Tibial artery (tissue), 4 donors: Measurements from ENCODE around the gene RAE1.

Experiments
- DNase-seq, 2 donors: peaks; one replicate each; pipeline ENCODE4 v3.0.0-alpha.2; 2019
- H3K27ac ChIP-seq, 2 donors: fragments of 200-600 bp; sonication (generic) in 1 of 2; 1 replicate in 1 of 2; 2 replicates in 1 of 2; pipeline ENCODE4 v1.5.1; 2018 to 2019; ENCODE audit warnings: mild to moderate bottlenecking in 1 of 2
- H3K27me3 ChIP-seq, 2 donors: fragments of 200-600 bp; sonication (generic) in 1 of 2; one replicate each; pipeline versions ENCODE4 v1.5.1 to v1.6.0; 2016 to 2019
- H3K36me3 ChIP-seq, 3 donors: fragments of 200-600 bp; sonication (generic) in 2 of 3; one replicate each; pipeline ENCODE4 v1.5.1; 2016 to 2019; ENCODE audit warnings: mild to moderate bottlenecking in 2 of 3
- H3K4me1 ChIP-seq, 4 donors: fragments of 200-600 bp; sonication (generic) in 2 of 4; 1 replicate in 3 of 4; 2 replicates in 1 of 4; pipeline ENCODE4 v1.5.1; 2016 to 2019
- H3K4me3 ChIP-seq, 2 donors: fragments of 200-600 bp; sonication (generic) in 1 of 2; 1 replicate in 1 of 2; 2 replicates in 1 of 2; pipeline ENCODE4 v1.5.1; 2018 to 2019; ENCODE audit warnings: mild to moderate bottlenecking in 2 of 2
- H3K9me3 ChIP-seq, 3 donors: fragments of 200-600 bp; sonication (generic) in 1 of 3; one replicate each; pipeline ENCODE4 v1.5.1; 2016 to 2019
- CTCF ChIP-seq, 2 experiments: fragments of 200-600 bp in 1 of 2; fragments of 450-650 bp in 1 of 2; IDR thresholded peaks; one replicate each; pipeline ENCODE4 v1.5.1; 2017 to 2019; ENCODE audit warnings: antibody characterized with exemption in 2 of 2, mild to moderate bottlenecking in 1 of 2, moderate library complexity in 1 of 2
- intact Hi-C: fragments of 100-400 bp; cut with DNase I; formaldehyde crosslinking; loops from one replicate; pipeline ENCODE4 v1.15.0; 2023; ENCODE audit warnings: low total_unique reads

Gene RAE1

DNA sequence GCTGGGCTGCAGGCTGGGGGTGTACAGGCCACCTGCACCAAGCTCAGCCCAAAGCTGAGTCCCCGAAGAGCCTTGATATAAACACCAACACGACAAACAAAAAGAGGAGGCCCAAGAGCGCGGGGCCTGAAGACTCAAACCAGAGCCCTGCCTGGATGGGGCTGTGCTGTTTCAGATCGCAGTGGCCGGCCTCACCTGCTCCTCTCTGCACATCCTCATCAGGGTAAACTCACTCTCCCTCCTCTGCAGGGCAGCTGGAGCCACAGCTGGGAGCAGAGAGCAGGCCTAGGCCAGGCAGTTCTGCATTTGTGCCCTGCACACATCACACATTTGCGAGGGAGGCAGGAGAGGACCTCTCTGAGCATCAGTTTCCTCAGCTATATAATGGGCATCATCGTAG, 36.4 kb downstream of the RAE1 start:
- H3K36me3 ChIP-seq: peaks cover 0 to 18% (median 4%) of the 10 kb centered on the region in 3 donors
- no peaks in the 10 kb centered on the region for H3K27me3 ChIP-seq
- intact Hi-C loops: loop anchor here (5.0 to 10.0 kb wide), 2 partner anchors 195 to 827 kb away; no protein-coding TSS in a partner anchor
- no peak overlapping the region for H3K27ac ChIP-seq
- H3K4me3 ChIP-seq: no peak overlapping the region
- H3K9me3 ChIP-seq: no peaks in the 10 kb centered on the region
- peak in 1 of 2 donors; percentile 15 for DNase-seq
- no peak for TF ChIP-seq CTCF (IDR thresholded peaks at IDR 0.05)
- H3K4me1 ChIP-seq: peaks cover 0 to 28% (median 15%) of the 10 kb centered on the region in 4 donors

DNA sequence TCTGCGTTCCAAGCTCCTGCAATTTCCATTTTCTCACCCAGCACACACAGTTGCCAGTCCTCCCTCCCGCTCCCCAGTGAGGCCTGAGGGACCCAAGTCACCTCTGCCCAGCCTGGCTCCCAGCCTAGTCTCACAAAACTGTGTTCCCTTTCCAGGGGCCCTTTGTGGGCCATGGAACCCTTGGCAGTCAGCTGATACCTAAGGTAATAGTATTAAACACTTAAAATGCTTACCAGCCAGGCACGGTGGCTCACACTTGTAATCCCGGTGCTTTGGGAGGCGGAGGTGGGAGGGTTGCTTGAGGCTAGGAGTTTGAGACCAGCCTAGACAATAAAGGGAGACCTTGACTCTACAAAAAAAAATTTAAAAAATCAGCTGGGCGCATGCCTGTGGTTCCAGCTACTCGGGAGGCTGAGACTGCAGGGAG, 36.9 kb downstream of the RAE1 start:
- intact Hi-C loops: loop anchor here (5.0 to 10.0 kb wide), 2 partner anchors 194 to 827 kb away; no protein-coding TSS in a partner anchor
- DNase-seq: peak; percentile 16 to 59

DNA sequence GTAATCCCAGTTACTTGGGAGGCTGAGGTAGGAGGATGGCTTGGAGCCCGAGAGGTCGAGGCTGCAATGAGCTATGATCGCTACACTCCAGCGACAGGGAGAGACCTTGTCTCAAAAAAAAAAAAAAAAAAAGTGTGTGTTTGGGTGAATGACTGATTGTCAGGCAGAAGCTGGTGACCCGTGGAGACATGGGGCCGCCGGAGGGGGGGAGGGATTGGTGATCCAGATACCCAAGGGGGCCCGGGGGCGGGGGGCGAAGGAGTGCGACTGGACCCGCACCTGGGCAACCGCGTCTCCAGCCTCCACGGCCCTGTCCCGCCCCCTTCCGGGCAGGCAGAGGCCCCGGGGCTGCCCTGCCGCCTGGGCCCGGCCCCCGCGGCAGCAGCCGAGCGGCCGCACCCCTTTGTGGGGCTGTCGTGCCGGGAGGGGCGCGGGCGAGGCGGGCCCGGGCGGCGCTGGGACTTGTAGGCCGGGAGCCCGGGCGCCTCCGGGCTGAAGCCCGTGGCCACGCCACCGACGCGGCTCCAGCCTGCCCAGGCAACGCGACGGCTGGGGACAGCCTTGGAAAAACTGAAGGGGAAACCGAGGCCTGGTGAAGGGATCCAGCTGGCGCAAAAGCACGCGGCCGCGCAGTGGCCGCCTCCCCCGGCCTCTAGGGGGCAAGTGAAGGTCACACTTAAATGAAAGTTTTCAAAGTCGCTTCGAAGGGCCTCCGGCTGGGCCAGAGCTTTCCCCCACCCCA, 38.1 kb downstream of the RAE1 start:
- no peaks in the 10 kb centered on the region for H3K27me3 ChIP-seq
- peak; percentile 25 to 35 for TF ChIP-seq CTCF (IDR thresholded peaks at IDR 0.05)
- DNase-seq: peak; percentile 80 to 90
- intact Hi-C loops: loop anchor here (5.0 to 10.0 kb wide), 2 partner anchors 193 to 826 kb away; no protein-coding TSS in a partner anchor
- peak overlapping the region; percentile 71 to 82 for H3K27ac ChIP-seq
- H3K4me1 ChIP-seq: peaks cover 0 to 45% (median 27%) of the 10 kb centered on the region in 4 donors
- no peaks in the 10 kb centered on the region for H3K9me3 ChIP-seq
- peak overlapping the region; percentile 35 to 54 for H3K4me3 ChIP-seq
- H3K36me3 ChIP-seq: peaks cover 0 to 19% (median 4%) of the 10 kb centered on the region in 3 donors

More for the DNA sequence above, 36.9 kb downstream of the RAE1 start:
- Histone ChIP-seq H3K36me3 (peaks cover 0 to 18% (median 4%) of the 10 kb centered on the region in 3 donors), H3K9me3 (no peaks in the 10 kb centered on the region), H3K27me3 (no peaks in the 10 kb centered on the region), H3K4me1 (peaks cover 0 to 33% (median 18%) of the 10 kb centered on the region in 4 donors), H3K4me3 (no peak overlapping the region), H3K27ac (no peak overlapping the region)
- TF ChIP-seq CTCF (IDR thresholded peaks at IDR 0.05): no peak

DNA sequence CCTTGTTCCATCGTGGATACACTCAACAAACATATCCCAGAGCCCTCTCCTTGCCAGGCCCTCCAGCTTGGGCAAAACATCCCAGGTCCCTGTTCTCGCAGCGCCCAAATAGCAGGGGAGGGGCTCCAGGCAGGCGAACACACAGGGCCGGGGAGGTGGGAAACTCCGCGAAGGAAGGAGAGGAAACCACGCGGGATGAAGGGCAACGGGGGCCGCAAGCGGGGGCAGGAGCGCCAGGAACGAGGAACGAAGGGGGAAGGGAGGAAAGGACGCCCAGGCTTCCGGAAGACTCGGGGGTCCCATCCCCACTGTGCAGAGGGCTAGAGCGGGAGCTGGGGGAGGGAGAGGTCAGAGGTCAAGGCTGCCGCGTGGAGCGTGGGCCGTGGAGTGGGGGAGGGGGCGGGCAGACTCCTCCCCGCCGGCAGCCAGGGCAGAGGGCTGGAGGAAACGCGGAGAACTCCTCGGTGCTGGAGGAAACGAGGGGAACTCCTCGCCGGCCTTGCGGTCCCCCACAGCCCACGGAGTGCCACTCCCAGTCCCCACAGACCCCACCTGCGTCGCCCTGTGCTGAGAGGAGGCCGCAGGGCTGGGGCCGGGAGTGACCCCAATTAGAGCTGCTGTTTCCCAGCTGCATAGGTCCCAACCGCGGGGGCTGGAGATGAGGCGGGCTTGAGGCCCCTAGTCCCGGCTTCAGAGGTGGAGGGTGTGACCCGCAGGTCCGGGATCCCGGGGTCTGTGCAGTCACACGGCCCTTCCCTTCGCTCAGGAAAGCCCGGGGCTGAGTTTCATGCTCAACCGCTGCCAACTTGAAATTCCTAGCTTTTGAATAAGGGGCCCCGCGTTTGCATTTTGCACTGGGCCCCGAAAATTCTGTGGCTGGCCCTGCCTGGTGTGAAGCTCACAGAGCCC, 38.9 kb downstream of the RAE1 start:
- peak overlapping the region; percentile 71 to 82 for H3K27ac ChIP-seq
- DNase-seq: peak; percentile 23 to 64
- H3K4me3 ChIP-seq: peak overlapping the region; percentile 35 to 54
- intact Hi-C loops: loop anchor here (5.0 to 10.0 kb wide), 2 partner anchors 192 to 825 kb away; no protein-coding TSS in a partner anchor
- peaks cover 0 to 53% (median 32%) of the 10 kb centered on the region in 4 donors for H3K4me1 ChIP-seq
- H3K9me3 ChIP-seq: no peaks in the 10 kb centered on the region
- TF ChIP-seq CTCF (IDR thresholded peaks at IDR 0.05): no peak
- no peaks in the 10 kb centered on the region for H3K27me3 ChIP-seq
- H3K36me3 ChIP-seq: peaks cover 0 to 15% (median 0%) of the 10 kb centered on the region in 3 donors
